HepG2 (cell line): ENCODE results near the gene SIK2. TPM values are rescaled to one million over a fixed set of nuclear protein-coding genes. Genes with fewer than 3 reads are reported as not detected.

Experiments used
- ATAC-seq: fragments of 200-7000 bp; cut with Tn5 transposase; 3 replicates; pipeline ENCODE4 v1.9.1; 2020; ENCODE audit warnings: mild to moderate bottlenecking, moderate library complexity
- BruUV-seq: library from RNA; stranded (reverse); fragments of 400-500 nt; replicated peaks from 2 replicates; lab custom pipeline; 2021; lab: Mats Ljungman, UMichigan
- CTCF ChIA-PET: fragments of 300-600 bp; formaldehyde crosslinking; extraction: SDS; loops from one replicate; lab custom pipeline; 2021; ENCODE audit warnings: low total read pairs, inconsistent platforms, low intra/inter-chr PET ratio; lab: Yijun Ruan, JAX
- POLR2A ChIA-PET: fragments of 350-600 bp; sonication (Branson Sonifier 250); formaldehyde crosslinking; loops from one replicate; lab custom pipeline; 2020; ENCODE audit warnings: antibody characterized with exemption, inconsistent platforms; lab: Yijun Ruan, JAX
- DNase-seq: peaks from one replicate; pipeline ENCODE4 v3.0.0-alpha.2; 2015; ENCODE audit warnings: low spot score
- FAIRE-seq: peaks from 3 replicates; lab custom pipeline; 2011; peaks lifted over from hg19 to GRCh38; lab: Jason Lieb, UNC
- H2AFZ ChIP-seq: one replicate; pipeline ENCODE4 v1.6.1; 2011; ENCODE audit warnings: low read length, inconsistent platforms
- H3K27ac ChIP-seq: fragments of 300-600 bp; 3 replicates; pipeline ENCODE4 v1.8.0; 2011; ENCODE audit warnings: mixed run types, mild to moderate bottlenecking, mixed read lengths, low read length, inconsistent platforms; ENCODE audit not compliant: insufficient read depth; ENCODE audit errors: extremely low read length
- H3K27me3 ChIP-seq, 2 experiments: fragments of 200-600 bp in 1 of 2; 2 replicates in 1 of 2; 3 replicates in 1 of 2; pipeline versions ENCODE4 v1.6.0 to v1.8.0; 2011; ENCODE audit warnings: low read length in 2 of 2, mild to moderate bottlenecking in 2 of 2, moderate library complexity in 2 of 2, inconsistent platforms in 1 of 2; ENCODE audit not compliant: insufficient read depth in 2 of 2, control insufficient read depth in 1 of 2
- H3K36me3 ChIP-seq, 2 experiments: fragments of 200-600 bp in 1 of 2; replicated peaks in 1 of 2; 2 replicates in 1 of 2; 3 replicates in 1 of 2; pipeline versions ENCODE4 v1.5.1 to v1.8.0; 2011; ENCODE audit warnings: low read length in 2 of 2, inconsistent platforms in 1 of 2; ENCODE audit not compliant: insufficient read depth in 2 of 2, control insufficient read depth in 1 of 2
- H3K4me1 ChIP-seq: 2 replicates; pipeline ENCODE4 v1.5.1; 2012; ENCODE audit warnings: low read length, inconsistent platforms; ENCODE audit not compliant: insufficient read depth
- H3K4me2 ChIP-seq: 2 replicates; pipeline ENCODE4 v1.6.0; 2011; ENCODE audit warnings: low read depth, low read length, inconsistent platforms
- H3K4me3 ChIP-seq, 3 experiments: fragments of 200-600 bp in 1 of 3; sonication (generic), shearing (Covaris generic) in 1 of 3; replicated peaks in 1 of 3; 2 replicates each; pipeline ENCODE4 v1.5.1; 2011 to 2016; ENCODE audit warnings: low read length in 3 of 3, inconsistent platforms in 2 of 3, low read depth in 2 of 3, mild to moderate bottlenecking in 2 of 3, control low read depth in 1 of 3, mixed read lengths in 1 of 3; ENCODE audit not compliant: insufficient read depth in 1 of 3
- H3K79me2 ChIP-seq: one replicate; pipeline ENCODE4 v1.6.1; 2011; ENCODE audit warnings: low read length, inconsistent platforms; ENCODE audit not compliant: insufficient read depth
- H3K9ac ChIP-seq: 2 replicates; pipeline ENCODE4 v1.6.0; 2011; ENCODE audit warnings: mild to moderate bottlenecking, low read depth, low read length, inconsistent platforms; ENCODE audit not compliant: insufficient read depth
- H3K9me3 ChIP-seq: 2 replicates; pipeline ENCODE4 v1.5.1; 2012; ENCODE audit warnings: mild to moderate bottlenecking, low read length
- H4K20me1 ChIP-seq: 2 replicates; pipeline ENCODE4 v1.6.0; 2011; ENCODE audit warnings: inconsistent platforms, mild to moderate bottlenecking, low read length, moderate library complexity; ENCODE audit not compliant: insufficient read depth
- ESRRA ChIP-seq: sonication (generic); formaldehyde crosslinking; IDR thresholded peaks from 2 replicates; pipeline ENCODE4 v1.5.1; 2020; ENCODE audit warnings: mild to moderate bottlenecking, low read depth, missing genetic modification reagents
- FOXC1 ChIP-seq: sonication (generic); formaldehyde crosslinking; IDR thresholded peaks from 2 replicates; pipeline ENCODE4 v1.8.0; 2022; ENCODE audit warnings: mild to moderate bottlenecking, missing genetic modification reagents, borderline replicate concordance
- HOXA7 ChIP-seq: sonication (generic); formaldehyde crosslinking; IDR thresholded peaks from 2 replicates; pipeline ENCODE4 v1.8.1; 2022; ENCODE audit warnings: mild to moderate bottlenecking, missing genetic modification reagents, moderate library complexity
- IRF2 ChIP-seq: IDR thresholded peaks from 2 replicates; pipeline ENCODE4 v1.6.1; 2018; ENCODE audit warnings: missing genetic modification reagents, missing compliant biosample characterization
- MLLT10 ChIP-seq: sonication (generic); formaldehyde crosslinking; IDR thresholded peaks from 2 replicates; pipeline ENCODE4 v1.4.0; 2020; ENCODE audit warnings: missing genetic modification reagents
- MTERF4 ChIP-seq: sonication (generic); formaldehyde crosslinking; IDR thresholded peaks from 2 replicates; pipeline ENCODE4 v1.8.0; 2023; ENCODE audit warnings: mild to moderate bottlenecking, missing genetic modification reagents
- MYC ChIP-seq: sonication (generic); formaldehyde crosslinking; IDR thresholded peaks from 2 replicates; pipeline ENCODE4 v1.9.0; 2021; ENCODE audit warnings: missing genetic modification reagents, borderline replicate concordance
- NKX3-1 ChIP-seq: sonication (generic); formaldehyde crosslinking; IDR thresholded peaks from 2 replicates; pipeline ENCODE4 v1.5.0; 2020; ENCODE audit warnings: missing genetic modification reagents
- ONECUT2 ChIP-seq: sonication (generic); formaldehyde crosslinking; IDR thresholded peaks from 2 replicates; pipeline ENCODE4 v1.4.0; 2020; ENCODE audit warnings: missing genetic modification reagents
- SOX6 ChIP-seq, 2 experiments: fragments of 450-650 bp in 1 of 2; sonication (generic) in 1 of 2; formaldehyde crosslinking in 1 of 2; IDR thresholded peaks; 2 replicates each; pipeline versions ENCODE4 v1.4.0 to v1.6.1; 2017 to 2020; ENCODE audit warnings: antibody characterized with exemption in 1 of 2, mild to moderate bottlenecking in 1 of 2, missing genetic modification reagents in 1 of 2
- TCF7L2 ChIP-seq: IDR thresholded peaks from 2 replicates; pipeline ENCODE4 v1.6.1; 2011; ENCODE audit warnings: mild to moderate bottlenecking, low read depth, low read length, moderate library complexity
- ZNF121 ChIP-seq: sonication (generic); formaldehyde crosslinking; IDR thresholded peaks from 2 replicates; pipeline ENCODE4 v1.5.0; 2020; ENCODE audit warnings: mild to moderate bottlenecking, missing genetic modification reagents
- ZNF251 ChIP-seq: sonication (generic); formaldehyde crosslinking; IDR thresholded peaks from 2 replicates; pipeline ENCODE4 v1.9.0; 2021; ENCODE audit warnings: mild to moderate bottlenecking, missing genetic modification reagents
- ZNF281 ChIP-seq: sonication (generic); formaldehyde crosslinking; IDR thresholded peaks from 2 replicates; pipeline ENCODE4 v1.4.0; 2020; ENCODE audit warnings: missing genetic modification reagents, borderline replicate concordance
- ZNF296 ChIP-seq: sonication (generic); formaldehyde crosslinking; conservative IDR thresholded peaks from 2 replicates; pipeline ENCODE4 v1.5.0; 2020; ENCODE audit warnings: mild to moderate bottlenecking, missing genetic modification reagents
- WGBS: methylation state at CpG from one replicate; pipeline ENCODE4 v1.1.6; 2017; ENCODE audit warnings: low lambda C conversion rate; 5-methylcytosine and 5-hydroxymethylcytosine counted together
- in situ Hi-C: cut with HindIII; loops from 2 replicates; pipeline ENCODE4 v1.10.0; 2017; ENCODE audit warnings: low pct_unique_long_range_greater_than_20kb; ENCODE audit not compliant: extremely low pct_ligation_motif_present
- intact Hi-C: fragments of 100-400 bp; cut with micrococcal nuclease; formaldehyde crosslinking; loops from one replicate; pipeline ENCODE4 v1.10.0; 2022; ENCODE audit not compliant: unreplicated experiment
- polyA plus RNA-seq, 8 experiments: library from polyadenylated mRNA; depleted of rRNA in 3 of 8; stranded (reverse) in 7 of 8; unstranded in 1 of 8; fragments of >200 nt; fragmentation: Illumina TruSeq in 4 of 8; extraction: Trizol in 4 of 8; gene quantifications; 2 replicates each; pipeline versions ENCODE4 v1.2.1 to v1.2.3, GENCODE V29; 2011 to 2016; ENCODE audit warnings: low read depth in 4 of 8, missing spikeins in 1 of 8, mixed read lengths in 1 of 8; ENCODE audit not compliant: insufficient read depth in 1 of 8
- total RNA-seq, 5 experiments: library from RNA; depleted of rRNA; stranded (reverse); fragments of >200 nt; fragmentation: Illumina TruSeq; extraction: Trizol; gene quantifications; 2 replicates each; pipeline ENCODE4 v1.2.3, GENCODE V29; 2016; ENCODE audit warnings: low read depth in 1 of 5
- TF ChIP-seq, protein P1 (sequence below): sonication (generic); formaldehyde crosslinking; IDR thresholded peaks from 2 replicates; pipeline ENCODE4 v1.4.0; 2020; ENCODE audit warnings: missing genetic modification reagents, borderline replicate concordance

The SIK2 gene
- total and polyA plus RNA-seq, 2 of the 13 experiments (the other 11 are each of a cell fraction or from before 2014, with no cell fraction given) = 8.1 to 15.4 TPM

DNA sequence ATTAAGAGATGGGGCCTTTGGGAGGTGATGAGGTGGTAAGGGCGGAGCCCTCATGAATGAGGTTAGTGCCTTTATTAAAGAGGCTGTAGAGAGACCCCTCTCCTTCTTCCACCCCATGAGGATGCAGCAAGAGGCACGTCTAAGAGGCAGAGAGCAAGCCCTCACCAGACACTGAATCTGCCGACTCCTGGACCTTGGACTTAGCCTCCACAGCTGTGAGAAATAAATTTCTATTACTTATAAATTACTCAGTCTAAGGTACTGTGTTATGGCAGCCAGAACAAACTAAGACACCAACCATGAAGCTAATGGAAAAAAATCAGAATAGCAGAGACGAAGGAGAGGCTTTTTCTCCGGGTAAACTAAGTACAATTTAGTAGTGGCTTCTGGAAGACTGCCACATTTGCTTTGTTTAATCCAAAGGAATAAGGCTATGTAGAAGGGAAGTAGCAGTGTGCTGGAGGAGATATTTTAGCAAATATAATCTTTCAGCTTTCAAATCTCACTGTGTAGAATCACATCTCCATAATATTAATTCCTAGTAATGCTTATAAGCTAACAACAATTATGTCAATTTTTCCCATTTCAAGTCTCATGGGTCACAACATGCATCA, 12.3 kb upstream of the SIK2 start (continued):
- no peak for TF ChIP-seq MTERF4
- TF ChIP-seq, all 625 proteins: peak for 0

GRCh38 chr11:111591187-111591960, 10.9 kb upstream of the SIK2 start:
- ATAC-seq (no peak), FAIRE-seq (no peak), DNase-seq (no peak)
- in situ Hi-C loops (no loop called here), intact Hi-C loops (no loop called here)
- H3K79me2 ChIP-seq = no peaks in the 10 kb centered on the region
- H4K20me1 ChIP-seq = no peaks in the 10 kb centered on the region
- H3K27me3 ChIP-seq = no peaks in the 10 kb centered on the region
- peaks cover 40% of the 10 kb centered on the region for H3K4me1 ChIP-seq
- H2AFZ ChIP-seq = no peak overlapping the region
- WGBS = 72% methylated on average over 4 of the region's 4 CpGs
- H3K4me2 ChIP-seq = 0 out of 2 replicates have a peak overlapping the region, but pooled peaks have one; percentile 8
- no peak overlapping the region for H3K27ac ChIP-seq
- no peak overlapping the region for H3K4me3 ChIP-seq
- no TSS peak for BruUV-seq
- ChIA-PET POLR2A (no interaction called here), CTCF (no interaction called here)
- no peak overlapping the region for H3K9ac ChIP-seq
- H3K9me3 ChIP-seq = no peaks in the 10 kb centered on the region
- no peaks in the 10 kb centered on the region for H3K36me3 ChIP-seq
- TF ChIP-seq TCF7L2 = no peak
- TF ChIP-seq ZNF251 (CRISPR knock-in tag) = no peak
- TF ChIP-seq NKX3-1 (CRISPR knock-in tag) = no peak
- TF ChIP-seq ZNF296 = no peak
- TF ChIP-seq, protein P1, sequence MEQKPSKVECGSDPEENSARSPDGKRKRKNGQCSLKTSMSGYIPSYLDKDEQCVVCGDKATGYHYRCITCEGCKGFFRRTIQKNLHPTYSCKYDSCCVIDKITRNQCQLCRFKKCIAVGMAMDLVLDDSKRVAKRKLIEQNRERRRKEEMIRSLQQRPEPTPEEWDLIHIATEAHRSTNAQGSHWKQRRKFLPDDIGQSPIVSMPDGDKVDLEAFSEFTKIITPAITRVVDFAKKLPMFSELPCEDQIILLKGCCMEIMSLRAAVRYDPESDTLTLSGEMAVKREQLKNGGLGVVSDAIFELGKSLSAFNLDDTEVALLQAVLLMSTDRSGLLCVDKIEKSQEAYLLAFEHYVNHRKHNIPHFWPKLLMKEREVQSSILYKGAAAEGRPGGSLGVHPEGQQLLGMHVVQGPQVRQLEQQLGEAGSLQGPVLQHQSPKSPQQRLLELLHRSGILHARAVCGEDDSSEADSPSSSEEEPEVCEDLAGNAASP (CRISPR knock-in tag) = no peak
- TF ChIP-seq ZNF121 (CRISPR knock-in tag) = no peak
- no peak for TF ChIP-seq MYC (CRISPR knock-in tag)
- TF ChIP-seq ZNF281 (CRISPR knock-in tag) = no peak
- no peak for TF ChIP-seq MLLT10 (CRISPR knock-in tag)
- no peak for TF ChIP-seq ESRRA
- TF ChIP-seq SOX6 (IDR thresholded peaks at IDR 0.05) = no peak
- TF ChIP-seq SOX6 (CRISPR knock-in tag; IDR thresholded peaks at IDR 0.05) = no peak
- TF ChIP-seq FOXC1 (CRISPR knock-in tag) = no peak
- no peak for TF ChIP-seq HOXA7 (CRISPR knock-in tag)
- TF ChIP-seq ONECUT2 (CRISPR knock-in tag) = no peak
- no peak for TF ChIP-seq IRF2 (CRISPR knock-in tag)
